ENCODE results near the gene RAP2B.

DNA sequence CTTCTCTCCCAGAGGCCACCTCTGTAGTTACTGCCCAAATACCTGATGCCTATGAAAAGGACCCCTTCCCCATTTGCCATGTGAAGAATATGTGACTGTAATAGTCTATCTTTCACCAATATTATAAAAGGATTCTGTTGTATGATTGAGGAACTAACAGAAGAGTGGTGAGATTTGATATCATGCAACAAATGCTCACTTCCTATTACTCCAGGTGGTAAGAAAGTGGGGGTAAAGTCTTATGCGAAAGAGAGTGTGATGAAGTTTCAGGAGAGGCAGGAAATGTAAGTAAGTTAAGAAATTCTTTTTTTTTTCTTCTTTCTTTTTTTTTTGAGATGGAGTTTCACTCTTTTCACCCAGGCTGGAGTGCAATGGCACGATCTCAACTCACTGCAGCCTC, 24.4 kb upstream of the RAP2B start:
- TF ChIP-seq POLR2AphosphoS5 (IDR thresholded peaks at IDR 0.05; ENCODE audit: low read depth, low read length) (no peak), POLR2A (IDR thresholded peaks at IDR 0.05; ENCODE audit: low read depth, low read length) (no peak), TAF1 (IDR thresholded peaks at IDR 0.05; ENCODE audit: borderline replicate concordance, low read depth, low read length) (no peak)
